ENCODE measurements around the gene PARVA.
A peak's percentile ranks its signal among the peaks of the same experiment; 100 is the strongest.

The PARVA gene

DNA sequence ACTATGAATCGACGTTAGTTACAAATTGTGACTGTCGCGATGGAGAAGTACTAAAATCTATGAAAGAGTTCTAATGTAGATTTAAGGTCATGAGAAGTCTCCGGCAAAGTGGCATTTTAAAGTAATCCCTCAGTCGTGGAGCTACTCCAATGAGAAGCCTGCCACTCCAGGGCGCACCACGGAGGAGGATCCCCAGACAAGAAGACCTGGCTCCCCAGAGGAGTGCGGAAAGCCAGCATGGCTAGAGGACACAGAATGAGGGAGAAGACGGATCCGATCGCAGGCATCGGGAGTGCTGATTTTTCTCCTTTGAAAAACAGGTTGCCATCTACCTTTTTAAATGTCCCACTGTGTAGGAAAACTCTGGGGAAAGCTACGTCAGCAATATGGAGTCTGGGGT lies 155.2 kb downstream of the PARVA start:
- TF ChIP-seq, protein P1, sequence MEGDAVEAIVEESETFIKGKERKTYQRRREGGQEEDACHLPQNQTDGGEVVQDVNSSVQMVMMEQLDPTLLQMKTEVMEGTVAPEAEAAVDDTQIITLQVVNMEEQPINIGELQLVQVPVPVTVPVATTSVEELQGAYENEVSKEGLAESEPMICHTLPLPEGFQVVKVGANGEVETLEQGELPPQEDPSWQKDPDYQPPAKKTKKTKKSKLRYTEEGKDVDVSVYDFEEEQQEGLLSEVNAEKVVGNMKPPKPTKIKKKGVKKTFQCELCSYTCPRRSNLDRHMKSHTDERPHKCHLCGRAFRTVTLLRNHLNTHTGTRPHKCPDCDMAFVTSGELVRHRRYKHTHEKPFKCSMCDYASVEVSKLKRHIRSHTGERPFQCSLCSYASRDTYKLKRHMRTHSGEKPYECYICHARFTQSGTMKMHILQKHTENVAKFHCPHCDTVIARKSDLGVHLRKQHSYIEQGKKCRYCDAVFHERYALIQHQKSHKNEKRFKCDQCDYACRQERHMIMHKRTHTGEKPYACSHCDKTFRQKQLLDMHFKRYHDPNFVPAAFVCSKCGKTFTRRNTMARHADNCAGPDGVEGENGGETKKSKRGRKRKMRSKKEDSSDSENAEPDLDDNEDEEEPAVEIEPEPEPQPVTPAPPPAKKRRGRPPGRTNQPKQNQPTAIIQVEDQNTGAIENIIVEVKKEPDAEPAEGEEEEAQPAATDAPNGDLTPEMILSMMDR (IDR thresholded peaks at IDR 0.05): no peak
- TF ChIP-seq ZFX (IDR thresholded peaks at IDR 0.05; ENCODE audit: borderline replicate concordance): no peak
- H3K27ac ChIP-seq: no peak overlapping the region

DNA sequence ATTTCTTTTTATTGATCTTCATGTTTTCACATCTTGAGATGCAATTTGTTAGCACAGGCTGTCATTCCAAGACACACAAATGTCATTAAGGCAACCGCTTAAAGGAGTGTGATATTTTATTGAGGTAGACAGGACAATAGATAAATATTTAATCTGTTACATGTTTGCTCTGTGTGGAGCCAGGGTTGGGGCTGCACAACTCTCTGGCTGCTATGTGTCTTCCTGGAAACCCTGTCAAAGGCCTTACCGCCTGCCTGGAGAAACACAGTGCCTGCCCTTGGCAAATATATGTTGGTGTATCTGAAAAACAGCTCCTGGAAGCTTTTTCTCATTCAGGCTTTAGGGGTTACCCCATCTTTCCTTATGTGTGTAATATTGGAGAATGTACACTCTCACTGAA lies 157.2 kb downstream of the PARVA start:
- 0 out of 2 replicates have a peak overlapping the region, but pooled peaks have one; percentile 15 for H3K27ac ChIP-seq
- TF ChIP-seq, protein P1 (IDR thresholded peaks at IDR 0.05): no peak
- TF ChIP-seq ZFX (IDR thresholded peaks at IDR 0.05; ENCODE audit: borderline replicate concordance): no peak

DNA sequence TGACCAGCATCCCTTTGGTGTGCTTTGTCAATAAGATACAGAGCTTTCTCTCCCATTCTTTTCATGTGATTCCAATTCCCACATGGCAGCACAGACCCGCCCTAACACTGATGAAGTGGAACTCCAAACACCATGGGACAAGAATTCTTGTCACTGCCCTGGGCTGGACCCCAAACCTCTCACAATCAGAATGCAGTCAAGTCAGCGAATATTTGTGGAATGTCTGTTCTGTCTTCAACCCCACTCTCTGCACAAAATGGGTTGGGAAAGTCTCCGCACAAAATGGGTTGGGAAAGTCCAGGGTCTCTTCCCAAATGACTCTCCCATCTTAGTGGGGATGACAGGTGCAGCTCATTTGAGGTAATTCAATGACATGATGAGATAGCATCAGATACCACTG lies 157.9 kb downstream of the PARVA start:
- TF ChIP-seq, protein P1 (IDR thresholded peaks at IDR 0.05): no peak
- TF ChIP-seq ZFX (IDR thresholded peaks at IDR 0.05; ENCODE audit: borderline replicate concordance): no peak
- H3K27ac ChIP-seq: no peak overlapping the region

DNA sequence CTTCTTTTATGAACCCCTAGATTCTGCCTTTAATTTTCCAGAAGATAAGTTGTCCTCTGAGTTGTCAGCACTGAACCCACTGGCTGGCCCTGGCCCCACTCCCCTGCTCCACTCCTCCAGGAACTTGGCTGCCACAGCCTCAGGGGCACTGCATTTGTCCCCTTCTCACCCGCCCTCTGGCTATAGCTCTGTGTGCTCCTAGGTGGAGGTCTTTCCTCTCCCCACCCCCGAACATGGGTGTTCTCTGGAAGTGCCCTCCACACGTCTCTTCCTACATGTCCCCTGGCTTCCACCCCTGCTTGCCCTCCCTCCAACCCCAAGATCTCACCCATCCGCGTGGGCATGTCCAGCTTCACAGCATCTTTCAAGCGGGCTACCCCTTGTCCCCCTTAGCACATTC lies 159.2 kb downstream of the PARVA start:
- no peak overlapping the region for H3K27ac ChIP-seq
- no peak for TF ChIP-seq ZFX (IDR thresholded peaks at IDR 0.05; ENCODE audit: borderline replicate concordance)
- TF ChIP-seq, protein P1 (IDR thresholded peaks at IDR 0.05): no peak

DNA sequence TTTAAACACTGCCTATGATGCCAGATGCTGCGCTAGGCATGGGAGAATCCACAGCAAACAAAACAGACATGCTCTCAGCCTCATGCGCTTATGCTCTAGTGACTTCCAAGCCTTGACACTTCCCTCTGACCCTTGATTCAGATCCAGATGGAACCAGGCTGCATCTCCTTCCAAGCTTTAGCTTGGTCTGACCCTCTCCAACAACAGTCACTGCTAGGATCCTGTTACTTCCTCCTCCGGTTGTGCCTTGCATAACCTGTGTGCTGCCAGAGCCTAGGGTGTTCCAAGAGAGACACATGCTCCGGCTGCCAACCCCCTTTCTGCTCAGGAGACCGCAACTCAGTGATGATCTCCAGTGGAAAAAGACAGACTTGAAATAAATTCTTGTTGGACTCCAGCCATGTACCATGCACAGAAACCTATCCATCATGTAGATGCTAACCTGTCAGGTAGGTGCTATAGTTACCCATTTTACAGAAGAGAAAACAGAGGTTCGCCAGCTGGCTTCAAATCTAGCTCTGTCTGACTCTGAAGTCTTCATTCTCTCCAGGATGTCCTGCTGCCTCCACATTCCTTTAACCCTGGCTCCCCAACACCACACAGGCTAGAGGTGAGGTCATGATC lies 160.5 kb downstream of the PARVA start:
- H3K27ac ChIP-seq: no peak overlapping the region
- TF ChIP-seq ZFX (IDR thresholded peaks at IDR 0.05; ENCODE audit: borderline replicate concordance): no peak
- TF ChIP-seq, protein P1 (IDR thresholded peaks at IDR 0.05): no peak

DNA sequence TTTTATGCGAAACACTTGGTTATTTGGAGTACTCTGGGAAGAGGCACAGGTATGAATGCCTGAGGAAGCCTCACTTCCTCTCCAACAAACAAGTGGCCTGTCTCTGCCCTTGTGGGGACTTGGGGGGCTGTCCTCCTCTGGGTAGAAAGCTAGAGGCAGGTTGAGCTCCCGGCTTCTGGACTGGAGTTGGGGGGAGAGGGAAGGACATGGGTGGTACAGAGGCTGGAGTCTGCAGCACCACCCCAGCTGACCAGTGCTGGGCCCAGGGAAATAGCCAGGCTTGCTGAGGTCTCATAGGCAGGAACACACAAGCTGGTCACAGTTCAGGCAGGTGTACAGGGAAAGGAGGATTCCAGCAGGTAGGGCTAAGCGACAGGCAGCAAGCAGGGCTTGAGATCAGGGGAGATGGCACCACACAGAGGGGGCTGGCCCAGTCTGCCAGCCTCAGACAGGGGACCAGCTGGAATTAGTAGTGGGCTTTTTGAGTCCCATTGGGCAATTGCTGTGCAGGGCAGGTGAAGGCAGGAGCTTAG lies 161.6 kb downstream of the PARVA start:
- H3K27ac ChIP-seq: no peak overlapping the region
- TF ChIP-seq, protein P1 (IDR thresholded peaks at IDR 0.05): no peak
- no peak for TF ChIP-seq ZFX (IDR thresholded peaks at IDR 0.05; ENCODE audit: borderline replicate concordance)

DNA sequence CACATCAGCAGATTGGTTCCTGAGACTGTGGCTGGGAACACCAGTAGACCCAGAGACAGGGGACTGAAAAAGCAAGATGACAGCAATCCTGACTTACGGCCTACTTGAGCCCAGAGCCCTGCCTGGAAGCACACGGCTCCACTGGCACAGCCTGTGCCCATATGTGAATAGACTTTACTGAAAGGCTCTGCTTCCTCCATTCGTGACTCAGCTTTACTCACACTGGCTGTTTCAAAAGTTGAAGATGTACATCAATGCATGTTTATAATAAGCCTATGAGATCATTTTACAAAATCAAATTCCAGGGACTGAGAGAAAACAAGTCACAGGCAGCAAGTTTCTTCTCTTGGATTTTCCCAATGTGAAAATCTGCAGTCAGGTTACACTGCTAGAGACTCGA lies 162.2 kb downstream of the PARVA start:
- TF ChIP-seq, protein P1 (IDR thresholded peaks at IDR 0.05): no peak
- H3K27ac ChIP-seq: no peak overlapping the region
